ENCODE data around the gene PCP2.

Gene PCP2

GRCh38 chr19:7638802-7639465 lies 5.4 kb upstream of the PCP2 start:
- no peak for DNase-seq

- DNase-seq: no peak
Measured at GRCh38 chr19:7637374-7638256, 4.1 kb upstream of the PCP2 start.

- peak; percentile 96 for DNase-seq
Measured at GRCh38 chr19:7636691-7637373, 3.3 kb upstream of the PCP2 start, which contains the start of gene STXBP2. TSS of gene STXBP2 (plus strand) at chr19:7637110. CDS start at chr19:7637150, 40 bp downstream.

GRCh38 chr19:7636317-7636690 lies 2.8 kb upstream of the PCP2 start:
- no peak for DNase-seq

GRCh38 chr19:7635670-7636069 lies 2.2 kb upstream of the PCP2 start:
- DNase-seq: no peak

GRCh38 chr19:7632340-7633203 lies 947 bp downstream of the PCP2 start:
- no peak for DNase-seq

GRCh38 chr19:7631577-7631976 lies 1.9 kb downstream of the PCP2 start:
- DNase-seq: no peak

- peak; percentile 87 for DNase-seq
Measured at GRCh38 chr19:7629347-7630054, 4.0 kb downstream of the PCP2 start, which contains the start of the genes PET100 and XAB2. TSS of gene PET100 (plus strand) at chr19:7629793. CDS start at chr19:7629834, 41 bp downstream. TSS of gene XAB2 (minus strand) at chr19:7629545. CDS start at chr19:7629527, 18 bp downstream.

GRCh38 chr19:7628589-7629311 lies 4.8 kb downstream of the PCP2 start:
- DNase-seq: no peak

GRCh38 chr19:7627166-7627565 lies 6.4 kb downstream of the PCP2 start:
- DNase-seq: no peak

- DNase-seq: no peak
Measured at GRCh38 chr19:7625763-7626372, 7.7 kb downstream of the PCP2 start.

- no peak for DNase-seq
Measured at GRCh38 chr19:7624810-7625209, 8.7 kb downstream of the PCP2 start.

GRCh38 chr19:7623725-7624603 lies 9.6 kb downstream of the PCP2 start:
- DNase-seq: no peak

GRCh38 chr19:7622933-7623685 lies 10.4 kb downstream of the PCP2 start:
- no peak for DNase-seq

- DNase-seq: no peak
Measured at GRCh38 chr19:7620442-7621412, 12.8 kb downstream of the PCP2 start.

- DNase-seq: no peak
Measured at GRCh38 chr19:7619671-7620441, 13.7 kb downstream of the PCP2 start.
